Natural killer cell (primary cell): ENCODE measurements around the gene HYDIN. TPM values are rescaled to one million over a fixed set of nuclear protein-coding genes. Genes with fewer than 3 reads are reported as not detected.
"Not testable (repeated sequence)": the region's sequence is repeated elsewhere in the genome, so short reads cannot be mapped to it uniquely, and the experiment has no call there.

ENCODE experiments used
- ATAC-seq, 3 donors: fragments of 150-1000 bp in 2 of 3; fragments of 200-7000 bp in 1 of 3; cut with Tn5 transposase; 1 replicate in 1 of 3; 2 replicates in 2 of 3; pipeline ENCODE4 v1.10.0; 2021; ENCODE audit warnings: mild to moderate bottlenecking in 2 of 3, moderate library complexity in 2 of 3
- DNase-seq, 2 donors: peaks; one replicate each; pipeline versions ENCODE4 v3.0.0 to v3.0.0-alpha.2; 2013 to 2021; ENCODE audit warnings: mixed read lengths in 1 of 2
- H3K27ac ChIP-seq: one replicate; pipeline ENCODE4 v1.5.1; 2013; ENCODE audit warnings: mild to moderate bottlenecking, low read length
- H3K27me3 ChIP-seq: one replicate; pipeline ENCODE4 v1.6.1; 2013; ENCODE audit warnings: low read length; ENCODE audit not compliant: control insufficient read depth, insufficient read depth
- H3K36me3 ChIP-seq: one replicate; pipeline ENCODE4 v1.6.1; 2013; ENCODE audit warnings: low read length; ENCODE audit not compliant: control insufficient read depth, insufficient read depth
- H3K4me1 ChIP-seq: one replicate; pipeline ENCODE4 v1.6.1; 2013; ENCODE audit warnings: low read length; ENCODE audit not compliant: control insufficient read depth, insufficient read depth
- H3K4me3 ChIP-seq: one replicate; pipeline ENCODE4 v1.5.1; 2013; ENCODE audit warnings: low read length
- H3K9me3 ChIP-seq: one replicate; pipeline ENCODE4 v1.6.1; 2013; ENCODE audit warnings: low read length; ENCODE audit not compliant: control insufficient read depth, insufficient read depth
- H3K27ac Mint-ChIP-seq, 2 donors: one replicate each; pipeline ENCODE4 v1.8.0; 2022; ENCODE audit warnings: mild to moderate bottlenecking in 2 of 2, mixed read lengths in 2 of 2, moderate library complexity in 1 of 2
- H3K27me3 Mint-ChIP-seq, 2 donors: one replicate each; pipeline ENCODE4 v1.8.0; 2022; ENCODE audit warnings: low read depth in 2 of 2, mixed read lengths in 2 of 2
- H3K36me3 Mint-ChIP-seq: one replicate; pipeline ENCODE4 v1.8.0; 2022; ENCODE audit warnings: mixed read lengths
- H3K4me1 Mint-ChIP-seq, 2 donors: one replicate each; pipeline ENCODE4 v1.8.0; 2022; ENCODE audit warnings: mixed read lengths in 2 of 2
- H3K4me3 Mint-ChIP-seq: one replicate; pipeline ENCODE4 v1.8.0; 2022; ENCODE audit warnings: mild to moderate bottlenecking, moderate library complexity, mixed read lengths
- H3K9me3 Mint-ChIP-seq, 2 donors: one replicate each; pipeline ENCODE4 v1.8.0; 2022; ENCODE audit warnings: mixed read lengths in 2 of 2
- WGBS: methylation state at CpG from one replicate; pipeline ENCODE4 v1.1.7; 2013; ENCODE audit warnings: missing lambda C conversion rate; ENCODE audit not compliant: insufficient coverage; 5-methylcytosine and 5-hydroxymethylcytosine counted together
- intact Hi-C: fragments of 100-400 bp; cut with micrococcal nuclease; formaldehyde crosslinking; loops from one replicate; pipeline ENCODE4 v1.14.2; 2022
- total RNA-seq, 4 donors: library from RNA; stranded (reverse); fragments of 120-200 nt in 1 of 4; gene quantifications; one replicate each; pipeline versions ENCODE4 v1.2.3 to v1.2.4, GENCODE V29; 2013 to 2022

HYDIN gene
- total RNA-seq, 3 donors from 2014 or later (not counting 1 experiment from before 2014, with no cell fraction given): 0.43 to 1.1 (median 0.82) TPM

DNA sequence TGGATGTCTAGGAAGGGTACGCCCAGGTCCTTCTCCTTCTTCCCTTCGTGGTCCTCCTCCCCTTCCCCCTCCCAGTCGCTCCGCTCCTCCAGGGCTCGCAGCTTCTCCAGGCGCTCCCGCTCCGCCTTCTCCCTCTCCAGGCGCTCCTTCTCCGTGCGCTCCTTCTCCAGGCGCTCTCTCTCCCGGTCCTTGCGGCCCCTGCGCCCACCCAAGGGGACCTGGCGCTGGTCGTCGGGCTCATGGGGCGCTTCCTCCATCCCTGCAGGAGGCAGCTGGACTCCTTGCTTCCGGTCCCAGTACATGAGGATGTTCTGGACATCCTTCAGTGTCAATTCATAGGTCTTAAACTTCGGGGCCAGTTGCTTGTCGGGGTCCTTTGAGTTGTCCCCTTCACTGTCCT lies 309.9 kb downstream of the HYDIN start:
- H3K27me3 ChIP-seq, H3K4me1 Mint-ChIP-seq, H3K4me3 Mint-ChIP-seq, DNase-seq, intact Hi-C loops, H3K27ac Mint-ChIP-seq, H3K27ac ChIP-seq, ATAC-seq, H3K36me3 ChIP-seq, H3K9me3 Mint-ChIP-seq, H3K4me1 ChIP-seq, H3K36me3 Mint-ChIP-seq, H3K27me3 Mint-ChIP-seq, H3K4me3 ChIP-seq, H3K9me3 ChIP-seq: not testable (repeated sequence)
- WGBS: 86% methylated on average over 20 of the region's 22 CpGs

DNA sequence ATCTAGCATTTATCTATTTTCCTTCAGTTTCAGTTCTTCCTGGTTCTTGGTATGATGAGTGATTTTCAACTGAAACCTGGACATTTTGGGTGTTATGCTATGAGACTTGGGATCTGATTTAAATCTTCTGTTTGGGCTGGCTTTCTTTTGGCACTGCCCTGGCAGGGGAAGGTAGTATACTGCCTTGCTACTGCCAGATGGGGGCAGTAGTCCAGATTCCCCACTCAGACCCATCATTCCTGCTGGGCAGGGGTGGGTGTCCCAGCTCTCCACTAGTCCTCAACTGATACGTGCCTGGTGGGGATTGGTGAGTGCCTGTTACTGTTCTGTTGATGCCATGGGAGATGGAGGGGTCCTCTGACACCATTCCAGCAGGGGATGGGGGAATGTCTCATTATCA lies 342.3 kb downstream of the HYDIN start:
- intact Hi-C loops, ATAC-seq, H3K4me3 Mint-ChIP-seq, H3K9me3 ChIP-seq, H3K27me3 Mint-ChIP-seq, H3K27me3 ChIP-seq, DNase-seq, H3K36me3 Mint-ChIP-seq, H3K4me3 ChIP-seq, H3K9me3 Mint-ChIP-seq, H3K4me1 ChIP-seq, H3K4me1 Mint-ChIP-seq, H3K27ac Mint-ChIP-seq, H3K27ac ChIP-seq, H3K36me3 ChIP-seq: not testable (repeated sequence)
- WGBS: no CpG with 5 or more reads among the region's 1 CpG

DNA sequence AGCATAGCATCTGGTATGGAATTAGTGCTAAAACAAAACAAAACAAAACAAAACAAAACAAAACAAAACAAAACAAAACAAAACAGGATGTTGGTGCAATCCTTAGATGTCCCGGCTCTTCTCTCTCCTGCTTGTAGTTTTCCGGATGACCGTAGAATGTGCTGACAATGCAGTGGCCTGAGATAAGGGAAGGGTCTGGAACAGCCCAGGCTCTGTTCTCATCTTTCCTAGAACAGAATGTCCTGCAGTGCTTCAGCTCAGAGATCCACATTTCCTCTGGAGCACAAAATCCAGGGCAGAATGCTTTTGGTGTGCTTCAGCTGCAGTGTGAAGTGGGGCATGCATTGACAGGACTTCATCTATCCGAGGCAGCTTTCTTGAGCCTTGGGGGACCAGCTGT lies 345.9 kb downstream of the HYDIN start:
- H3K36me3 ChIP-seq, intact Hi-C loops, H3K4me1 ChIP-seq, H3K9me3 Mint-ChIP-seq, H3K27me3 ChIP-seq, H3K4me3 ChIP-seq, ATAC-seq, DNase-seq, H3K36me3 Mint-ChIP-seq, H3K27me3 Mint-ChIP-seq, H3K27ac Mint-ChIP-seq, H3K4me3 Mint-ChIP-seq, H3K27ac ChIP-seq, H3K9me3 ChIP-seq, H3K4me1 Mint-ChIP-seq: not testable (repeated sequence)
- 93% methylated on average over 3 of the region's 4 CpGs for WGBS

DNA sequence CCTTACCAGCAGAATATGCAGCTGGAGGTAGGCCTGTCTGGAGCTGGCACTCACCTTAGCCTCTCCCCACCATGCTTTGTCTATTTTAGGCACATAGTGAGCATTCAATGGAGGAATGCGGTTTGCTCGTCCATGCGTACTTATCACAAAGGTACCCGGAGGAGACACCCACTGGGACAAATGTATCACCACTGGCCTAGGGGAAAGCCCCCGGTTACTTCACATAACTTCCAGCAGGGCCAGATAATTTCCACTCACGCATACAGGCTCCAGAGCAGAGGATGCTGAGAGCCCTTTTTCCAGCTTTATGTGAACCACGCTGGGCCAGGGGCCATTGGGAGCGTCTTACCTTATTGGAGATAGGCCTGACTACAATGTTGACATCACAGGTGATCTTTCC lies 348.2 kb downstream of the HYDIN start:
- H3K9me3 ChIP-seq, H3K27me3 Mint-ChIP-seq, H3K4me1 Mint-ChIP-seq, H3K4me1 ChIP-seq, H3K27me3 ChIP-seq, H3K36me3 ChIP-seq, intact Hi-C loops, H3K4me3 ChIP-seq, DNase-seq, H3K9me3 Mint-ChIP-seq, H3K27ac Mint-ChIP-seq, ATAC-seq, H3K4me3 Mint-ChIP-seq, H3K36me3 Mint-ChIP-seq, H3K27ac ChIP-seq: not testable (repeated sequence)
- WGBS: 90% methylated on average over 3 of the region's 8 CpGs

DNA sequence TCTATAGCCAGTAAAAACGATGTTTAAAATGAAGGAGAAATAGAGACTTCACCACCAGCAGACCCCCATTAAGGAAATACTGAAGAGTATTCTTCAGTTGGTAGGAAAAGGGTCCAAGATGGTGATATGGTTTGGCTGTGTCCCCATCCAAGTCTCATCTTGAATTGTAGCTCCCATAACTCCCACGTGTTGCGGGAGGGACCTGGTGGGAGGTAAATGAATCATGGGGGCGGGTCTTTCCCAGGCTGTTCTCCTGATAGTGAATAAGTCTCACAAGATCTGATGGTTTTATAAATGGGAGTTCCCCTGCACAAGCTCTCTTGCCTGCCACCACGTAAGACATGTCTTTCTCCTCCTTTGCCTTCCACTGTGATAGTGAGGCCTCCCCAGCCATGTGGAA lies 352.6 kb downstream of the HYDIN start:
- DNase-seq, H3K4me1 Mint-ChIP-seq, H3K9me3 ChIP-seq, H3K27me3 Mint-ChIP-seq, H3K4me3 ChIP-seq, ATAC-seq, H3K36me3 ChIP-seq, H3K27ac ChIP-seq, H3K4me3 Mint-ChIP-seq, H3K27me3 ChIP-seq, intact Hi-C loops, H3K36me3 Mint-ChIP-seq, H3K27ac Mint-ChIP-seq, H3K4me1 ChIP-seq, H3K9me3 Mint-ChIP-seq: not testable (repeated sequence)
- WGBS: no CpG with 5 or more reads among the region's 5 CpGs

- H3K27ac ChIP-seq, H3K36me3 Mint-ChIP-seq, H3K4me1 ChIP-seq, H3K36me3 ChIP-seq, H3K9me3 Mint-ChIP-seq, H3K9me3 ChIP-seq, ATAC-seq, H3K27ac Mint-ChIP-seq, H3K27me3 Mint-ChIP-seq, intact Hi-C loops, H3K27me3 ChIP-seq, H3K4me1 Mint-ChIP-seq, H3K4me3 Mint-ChIP-seq, H3K4me3 ChIP-seq, DNase-seq: not testable (repeated sequence)
- WGBS: no CpG with 5 or more reads among the region's 1 CpG
Measured at GRCh38 chr16:70876442-70876841, 354.1 kb downstream of the HYDIN start.

DNA sequence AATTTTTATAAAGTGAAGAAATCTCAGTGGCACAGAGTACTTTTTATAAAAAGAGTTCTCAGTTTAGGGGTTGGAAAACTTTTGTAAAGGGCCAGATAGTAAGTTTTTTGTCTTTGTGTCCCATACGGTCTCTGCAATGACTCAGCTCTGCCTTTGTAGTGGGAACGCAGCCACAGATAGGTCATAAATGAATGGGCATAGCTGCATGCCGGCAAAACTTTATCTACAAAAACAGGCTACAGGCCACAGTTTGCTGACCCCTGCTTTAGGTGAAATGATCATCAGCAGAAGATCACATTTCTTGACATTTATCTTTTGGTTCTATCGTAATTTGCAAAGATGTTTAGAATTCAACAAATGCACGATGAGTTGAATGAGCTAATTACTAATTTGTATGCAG lies 365.8 kb downstream of the HYDIN start:
- ATAC-seq, H3K4me1 ChIP-seq, H3K27ac Mint-ChIP-seq, H3K27me3 Mint-ChIP-seq, H3K27ac ChIP-seq, H3K27me3 ChIP-seq, H3K4me3 ChIP-seq, H3K4me3 Mint-ChIP-seq, H3K9me3 ChIP-seq, H3K9me3 Mint-ChIP-seq, H3K36me3 ChIP-seq, H3K36me3 Mint-ChIP-seq, intact Hi-C loops, H3K4me1 Mint-ChIP-seq, DNase-seq: not testable (repeated sequence)
- WGBS: 77% methylated on average over 4 of the region's 5 CpGs

- H3K4me1 Mint-ChIP-seq, H3K36me3 ChIP-seq, intact Hi-C loops, H3K27ac Mint-ChIP-seq, H3K36me3 Mint-ChIP-seq, H3K27me3 Mint-ChIP-seq, H3K4me3 ChIP-seq, H3K27ac ChIP-seq, H3K4me1 ChIP-seq, H3K9me3 Mint-ChIP-seq, ATAC-seq, H3K27me3 ChIP-seq, H3K9me3 ChIP-seq, H3K4me3 Mint-ChIP-seq, DNase-seq: not testable (repeated sequence)
- 54% methylated on average over 7 of the region's 9 CpGs for WGBS
Measured at GRCh38 chr16:70861996-70862395, 368.5 kb downstream of the HYDIN start.
